Measurements from ENCODE around the gene SLC35F1. TPM values are rescaled to one million over a fixed set of nuclear protein-coding genes. Genes with fewer than 3 reads are reported as not detected.

The SLC35F1 gene
- total RNA-seq, 4 donors from 2014 or later = 0.74 to 12.0 (median 2.3) TPM

- ATAC-seq (ENCODE audit: low FRiP score) (no peak), DNase-seq (ENCODE audit: low spot score) (no peak)
- TF ChIP-seq, protein P1, sequence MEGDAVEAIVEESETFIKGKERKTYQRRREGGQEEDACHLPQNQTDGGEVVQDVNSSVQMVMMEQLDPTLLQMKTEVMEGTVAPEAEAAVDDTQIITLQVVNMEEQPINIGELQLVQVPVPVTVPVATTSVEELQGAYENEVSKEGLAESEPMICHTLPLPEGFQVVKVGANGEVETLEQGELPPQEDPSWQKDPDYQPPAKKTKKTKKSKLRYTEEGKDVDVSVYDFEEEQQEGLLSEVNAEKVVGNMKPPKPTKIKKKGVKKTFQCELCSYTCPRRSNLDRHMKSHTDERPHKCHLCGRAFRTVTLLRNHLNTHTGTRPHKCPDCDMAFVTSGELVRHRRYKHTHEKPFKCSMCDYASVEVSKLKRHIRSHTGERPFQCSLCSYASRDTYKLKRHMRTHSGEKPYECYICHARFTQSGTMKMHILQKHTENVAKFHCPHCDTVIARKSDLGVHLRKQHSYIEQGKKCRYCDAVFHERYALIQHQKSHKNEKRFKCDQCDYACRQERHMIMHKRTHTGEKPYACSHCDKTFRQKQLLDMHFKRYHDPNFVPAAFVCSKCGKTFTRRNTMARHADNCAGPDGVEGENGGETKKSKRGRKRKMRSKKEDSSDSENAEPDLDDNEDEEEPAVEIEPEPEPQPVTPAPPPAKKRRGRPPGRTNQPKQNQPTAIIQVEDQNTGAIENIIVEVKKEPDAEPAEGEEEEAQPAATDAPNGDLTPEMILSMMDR (IDR thresholded peaks at IDR 0.05) = no peak
Observed at GRCh38 chr6:118147511-118147910, 240.4 kb downstream of the SLC35F1 start.

GRCh38 chr6:118148561-118148960, 241.5 kb downstream of the SLC35F1 start:
- ATAC-seq (ENCODE audit: low FRiP score) = no peak
- DNase-seq (ENCODE audit: low spot score) = no peak
- TF ChIP-seq, protein P1 (IDR thresholded peaks at IDR 0.05) = no peak

DNA sequence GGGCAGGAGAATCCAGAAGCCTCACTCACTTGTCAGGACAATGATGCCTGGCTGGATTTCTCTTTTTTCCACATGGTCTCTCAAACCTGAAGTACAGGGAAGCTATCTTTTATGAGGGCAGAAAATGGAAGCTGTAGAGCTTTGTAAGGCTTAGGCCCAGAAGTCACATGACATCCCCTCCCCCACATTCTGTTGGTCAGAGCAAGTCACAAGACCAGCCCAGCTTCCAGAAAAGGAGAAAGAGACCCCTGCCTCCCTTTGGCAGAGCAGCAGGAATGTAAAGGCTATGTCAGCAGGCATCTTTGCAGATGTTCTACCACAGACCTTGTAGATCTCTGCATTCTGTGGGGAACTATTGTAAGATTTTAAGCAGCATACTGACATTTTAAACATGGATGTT, 245.5 kb downstream of the SLC35F1 start:
- DNase-seq (ENCODE audit: low spot score) (no peak), ATAC-seq (ENCODE audit: low FRiP score) (no peak)
- TF ChIP-seq, protein P1 (IDR thresholded peaks at IDR 0.05) = no peak

DNA sequence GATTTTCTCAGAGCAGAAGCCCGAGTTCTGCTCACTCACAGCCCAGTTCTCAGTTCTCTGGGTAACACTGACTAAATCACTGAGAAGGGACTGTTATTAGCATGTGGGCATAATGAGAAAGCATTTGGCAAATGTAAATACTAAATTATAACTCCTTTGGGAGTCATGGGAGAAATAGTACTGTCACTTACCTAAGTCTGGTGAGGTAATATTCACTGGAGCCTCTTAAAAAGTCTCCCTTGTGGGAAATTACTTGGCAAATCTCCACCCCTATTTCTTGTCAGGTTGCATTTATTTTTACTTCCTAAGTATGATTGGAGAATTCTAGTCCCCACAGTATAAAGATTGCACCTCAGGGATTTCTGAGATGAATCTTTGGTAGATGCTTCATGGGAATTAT, 254.3 kb downstream of the SLC35F1 start:
- TF ChIP-seq, protein P1 (IDR thresholded peaks at IDR 0.05) = no peak
- DNase-seq (ENCODE audit: low spot score) (no peak), ATAC-seq (ENCODE audit: low FRiP score) (no peak)

DNA sequence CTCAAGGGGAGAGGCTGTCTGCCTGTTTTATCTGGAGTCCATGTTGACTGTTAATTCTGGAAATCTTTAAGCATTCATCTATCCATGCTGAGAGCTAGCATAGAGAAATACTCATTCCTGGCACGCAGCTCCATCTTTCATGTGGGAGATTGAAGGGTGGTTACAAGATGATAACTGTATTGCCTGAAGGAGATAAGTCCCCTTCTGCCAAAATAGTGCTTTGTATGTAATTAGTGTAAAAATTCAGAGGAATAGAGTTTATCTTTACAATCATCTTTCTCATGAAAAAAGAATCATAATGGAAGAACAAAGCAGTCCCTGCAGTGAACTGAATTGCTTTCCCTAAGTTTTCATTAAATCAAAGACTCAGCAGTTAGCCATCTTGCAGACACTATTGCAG, 256.5 kb downstream of the SLC35F1 start:
- DNase-seq (ENCODE audit: low spot score) (no peak), ATAC-seq (ENCODE audit: low FRiP score) (no peak)
- TF ChIP-seq, protein P1 (IDR thresholded peaks at IDR 0.05) = no peak

GRCh38 chr6:118165500-118165899, 258.4 kb downstream of the SLC35F1 start:
- no peak for DNase-seq (ENCODE audit: low spot score)
- ATAC-seq (ENCODE audit: low FRiP score) = no peak
- TF ChIP-seq, protein P1 (IDR thresholded peaks at IDR 0.05) = no peak

GRCh38 chr6:118168421-118168820, 261.4 kb downstream of the SLC35F1 start:
- ATAC-seq (ENCODE audit: low FRiP score) (no peak), DNase-seq (ENCODE audit: low spot score) (no peak)
- TF ChIP-seq, protein P1 (IDR thresholded peaks at IDR 0.05) = no peak
